Esophagus muscularis mucosa (tissue), 4 donors: Measurements from ENCODE around the gene ANKRD53. TPM values are rescaled to one million over a fixed set of nuclear protein-coding genes. Genes with fewer than 3 reads are reported as not detected.
A peak's percentile ranks its signal among the peaks of the same experiment; 100 is the strongest.

Source experiments
- DNase-seq: peaks from one replicate; pipeline ENCODE4 v3.0.0-alpha.2; 2017; ENCODE audit errors: extremely low spot score
- H3K27ac ChIP-seq, 4 donors: fragments of 200-600 bp; sonication (generic); replicated peaks in 1 of 4; 1 replicate in 3 of 4; 2 replicates in 1 of 4; pipeline ENCODE4 v1.5.1; 2016 to 2019; ENCODE audit warnings: mild to moderate bottlenecking in 1 of 4
- H3K27me3 ChIP-seq, 4 donors: fragments of 200-600 bp; sonication (generic); one replicate each; pipeline versions ENCODE4 v1.5.1 to v1.6.0; 2016 to 2019
- H3K36me3 ChIP-seq, 4 donors: fragments of 200-600 bp; sonication (generic); one replicate each; pipeline ENCODE4 v1.5.1; 2016 to 2019
- H3K4me1 ChIP-seq, 4 donors: fragments of 200-600 bp; sonication (generic); one replicate each; pipeline ENCODE4 v1.5.1; 2016 to 2019
- H3K4me3 ChIP-seq, 4 donors: fragments of 200-600 bp; sonication (generic); 1 replicate in 2 of 4; 2 replicates in 2 of 4; pipeline ENCODE4 v1.5.1; 2016 to 2019; ENCODE audit warnings: mild to moderate bottlenecking in 4 of 4, moderate library complexity in 1 of 4
- H3K9me3 ChIP-seq, 4 donors: fragments of 200-600 bp; sonication (generic); 1 replicate in 3 of 4; 2 replicates in 1 of 4; pipeline ENCODE4 v1.5.1; 2016 to 2019
- EP300 ChIP-seq: sonication (generic); formaldehyde crosslinking; IDR thresholded peaks from one replicate; pipeline ENCODE4 v1.6.1; 2017; ENCODE audit warnings: antibody characterized with exemption
- POLR2A ChIP-seq: fragments of 450-650 bp; IDR thresholded peaks from one replicate; pipeline ENCODE4 v1.6.1; 2017; ENCODE audit warnings: antibody characterized with exemption, moderate library complexity, mild to moderate bottlenecking, low read depth
- POLR2AphosphoS5 ChIP-seq, 2 donors: sonication (generic); formaldehyde crosslinking; IDR thresholded peaks; one replicate each; pipeline ENCODE4 v1.6.1; 2017; ENCODE audit warnings: antibody characterized with exemption in 2 of 2
- WGBS: methylation state at CpG from one replicate; pipeline ENCODE4 v1.1.5; 2018; 5-methylcytosine and 5-hydroxymethylcytosine counted together
- intact Hi-C: fragments of 100-400 bp; cut with DNase I; formaldehyde crosslinking; loops from one replicate; pipeline ENCODE4 v1.15.1; 2023
- total RNA-seq, 4 donors: library from RNA; depleted of rRNA; stranded (reverse); fragments of >200 nt; gene quantifications; one replicate each; pipeline versions ENCODE4 v1.1.0 to v1.2.1, GENCODE V29; 2016
- TF ChIP-seq, protein P1 (sequence below), 3 experiments: fragments of 200-600 bp in 2 of 3; fragments of 450-650 bp in 1 of 3; sonication (generic) in 2 of 3; IDR thresholded peaks; one replicate each; pipeline ENCODE4 v1.5.1; 2017 to 2019; ENCODE audit warnings: antibody characterized with exemption in 3 of 3, mild to moderate bottlenecking in 2 of 3, moderate library complexity in 1 of 3

The ANKRD53 gene
- total RNA-seq, 4 donors from 2014 or later, result under 0.01 to 3.2 (median 0.82) TPM

DNA sequence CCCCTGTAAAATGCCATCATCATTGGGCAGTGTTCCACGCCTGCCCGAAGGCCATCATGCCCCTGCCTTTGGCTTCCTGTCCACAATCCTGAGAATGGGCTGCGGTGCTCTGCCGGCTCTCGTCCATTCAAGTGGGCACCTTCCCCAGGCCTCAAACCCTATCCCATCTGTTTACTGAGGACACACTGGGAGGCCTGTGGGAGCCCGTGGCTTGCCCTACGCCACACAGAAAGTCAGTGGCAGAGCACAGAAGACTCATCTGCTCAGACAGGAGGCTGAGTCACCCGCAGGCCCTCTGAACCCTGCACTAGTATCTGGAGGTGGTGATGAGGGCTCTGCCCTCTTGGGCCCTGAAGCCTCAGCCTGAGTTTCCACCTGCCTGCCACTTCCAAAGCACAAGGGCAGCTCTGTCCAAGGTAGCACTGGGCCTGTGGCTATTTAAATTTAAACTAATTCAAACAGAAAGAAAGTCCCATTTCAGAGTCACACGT is 19.1 kb upstream of the ANKRD53 start:
- intact Hi-C loops, result no loop called here
- Histone ChIP-seq H3K36me3 (no peaks in the 10 kb centered on the region), H3K4me3 (no peak overlapping the region), H3K9me3 (no peaks in the 10 kb centered on the region), H3K4me1 (peaks cover 0 to under 1% (median 0%) of the 10 kb centered on the region in 4 donors), H3K27ac (no peak overlapping the region), H3K27me3 (peaks cover 0 to 80% (median 5%) of the 10 kb centered on the region in 4 donors)
- 100% methylated on average over 4 of the region's 9 CpGs for WGBS
- DNase-seq, result peak; percentile 72
- TF ChIP-seq EP300 (no peak), POLR2A (no peak), POLR2AphosphoS5 (IDR thresholded peaks at IDR 0.05) (no peak)
- TF ChIP-seq, protein P1, sequence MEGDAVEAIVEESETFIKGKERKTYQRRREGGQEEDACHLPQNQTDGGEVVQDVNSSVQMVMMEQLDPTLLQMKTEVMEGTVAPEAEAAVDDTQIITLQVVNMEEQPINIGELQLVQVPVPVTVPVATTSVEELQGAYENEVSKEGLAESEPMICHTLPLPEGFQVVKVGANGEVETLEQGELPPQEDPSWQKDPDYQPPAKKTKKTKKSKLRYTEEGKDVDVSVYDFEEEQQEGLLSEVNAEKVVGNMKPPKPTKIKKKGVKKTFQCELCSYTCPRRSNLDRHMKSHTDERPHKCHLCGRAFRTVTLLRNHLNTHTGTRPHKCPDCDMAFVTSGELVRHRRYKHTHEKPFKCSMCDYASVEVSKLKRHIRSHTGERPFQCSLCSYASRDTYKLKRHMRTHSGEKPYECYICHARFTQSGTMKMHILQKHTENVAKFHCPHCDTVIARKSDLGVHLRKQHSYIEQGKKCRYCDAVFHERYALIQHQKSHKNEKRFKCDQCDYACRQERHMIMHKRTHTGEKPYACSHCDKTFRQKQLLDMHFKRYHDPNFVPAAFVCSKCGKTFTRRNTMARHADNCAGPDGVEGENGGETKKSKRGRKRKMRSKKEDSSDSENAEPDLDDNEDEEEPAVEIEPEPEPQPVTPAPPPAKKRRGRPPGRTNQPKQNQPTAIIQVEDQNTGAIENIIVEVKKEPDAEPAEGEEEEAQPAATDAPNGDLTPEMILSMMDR (IDR thresholded peaks at IDR 0.05), result no peak

DNA sequence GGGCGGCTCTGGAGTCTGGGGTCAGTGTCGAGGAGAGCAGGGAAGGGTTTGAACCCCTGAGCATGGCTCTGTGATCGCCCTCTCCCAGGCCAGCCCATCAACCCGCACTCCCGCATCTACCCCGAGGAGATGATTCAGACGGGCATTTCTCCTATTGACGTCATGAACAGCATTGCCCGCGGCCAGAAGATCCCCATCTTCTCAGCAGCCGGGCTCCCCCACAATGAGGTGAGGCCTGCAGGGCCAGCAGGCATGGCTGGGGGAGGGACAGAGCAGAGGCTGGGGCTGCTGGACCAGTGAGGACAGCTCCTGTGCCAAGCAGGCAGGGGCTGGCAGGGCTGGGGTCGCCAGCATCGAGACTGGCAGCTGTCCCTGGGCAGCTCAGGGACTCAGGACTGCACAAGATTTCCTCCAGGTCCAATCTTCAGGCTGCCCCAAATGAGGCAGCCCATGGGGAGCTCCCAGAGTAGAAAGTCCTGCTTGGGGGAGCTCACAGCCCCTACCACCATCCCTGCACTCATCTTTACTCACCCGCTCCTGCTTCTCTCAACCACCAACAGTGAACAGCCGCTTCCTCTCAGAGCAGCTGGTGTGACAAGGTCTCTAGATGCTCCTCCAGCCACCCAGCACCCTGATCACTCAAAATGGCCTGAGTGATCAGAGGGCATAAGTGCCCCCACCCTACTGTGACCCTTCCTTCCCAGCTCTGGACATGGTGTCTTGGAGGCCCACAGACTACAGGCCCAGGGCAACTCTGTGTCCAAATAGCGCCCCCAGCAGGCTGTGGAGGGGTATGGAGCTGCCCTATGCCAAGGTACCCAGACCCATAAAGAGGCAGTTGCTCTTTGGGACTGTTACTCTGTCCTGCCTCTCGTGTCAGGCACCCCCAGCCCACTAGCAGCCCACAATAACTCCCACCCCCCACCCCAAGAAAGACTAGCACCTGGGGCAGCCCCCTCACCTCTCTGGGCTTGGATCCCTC is 18.3 kb upstream of the ANKRD53 start:
- H3K4me3 ChIP-seq, result no peak overlapping the region
- no peak overlapping the region for H3K27ac ChIP-seq
- peaks cover 0 to 80% (median 5%) of the 10 kb centered on the region in 4 donors for H3K27me3 ChIP-seq
- 74% methylated on average over 9 of the region's 17 CpGs for WGBS
- no peaks in the 10 kb centered on the region for H3K36me3 ChIP-seq
- TF ChIP-seq EP300 (no peak), POLR2A (no peak), POLR2AphosphoS5 (IDR thresholded peaks at IDR 0.05) (no peak)
- TF ChIP-seq, protein P1 (IDR thresholded peaks at IDR 0.05), result no peak
- intact Hi-C loops, result no loop called here
- peak; percentile 88 for DNase-seq
- no peaks in the 10 kb centered on the region for H3K9me3 ChIP-seq
- H3K4me1 ChIP-seq, result peaks cover 6 to 8% (median 6%) of the 10 kb centered on the region in 4 donors

DNA sequence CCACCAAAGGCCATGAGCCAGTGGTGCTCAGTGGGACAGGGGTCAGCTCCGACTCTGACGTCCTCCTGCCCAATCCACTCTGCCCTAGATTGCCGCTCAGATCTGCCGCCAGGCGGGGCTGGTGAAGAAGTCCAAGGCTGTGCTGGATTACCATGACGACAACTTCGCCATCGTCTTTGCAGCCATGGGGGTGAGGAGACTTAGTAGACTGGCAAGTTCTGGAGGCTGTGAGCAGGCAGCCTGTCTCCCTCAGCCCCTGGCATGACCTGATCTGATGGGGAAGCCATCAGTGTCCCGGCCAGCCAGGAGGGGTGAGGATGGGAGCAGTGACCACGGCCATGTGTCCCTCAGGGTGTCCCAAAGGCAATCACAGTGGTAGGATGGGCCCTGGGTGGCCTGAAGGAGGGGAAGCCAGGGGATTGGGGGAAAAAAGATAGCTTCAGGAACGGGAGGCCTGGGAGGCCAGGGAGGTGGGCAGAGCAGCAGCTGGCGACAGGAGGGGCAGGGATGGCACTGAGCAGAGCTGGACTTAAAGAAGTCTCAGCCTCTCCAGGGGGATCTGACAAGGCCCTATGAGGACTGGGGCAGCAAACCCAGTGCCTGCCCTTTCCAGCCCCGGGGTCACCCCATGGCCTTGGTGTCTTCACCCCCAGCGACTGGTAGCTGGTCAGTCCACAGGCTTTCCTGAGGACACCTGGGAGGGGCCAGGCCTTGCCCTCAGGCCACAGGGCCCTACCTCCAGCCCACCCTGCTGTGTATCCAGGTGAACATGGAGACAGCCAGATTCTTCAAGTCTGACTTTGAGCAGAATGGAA is 17.4 kb upstream of the ANKRD53 start:
- peaks cover 6 to 13% (median 10%) of the 10 kb centered on the region in 4 donors for H3K4me1 ChIP-seq
- TF ChIP-seq EP300 (no peak), POLR2AphosphoS5 (IDR thresholded peaks at IDR 0.05) (no peak), POLR2A (no peak)
- TF ChIP-seq, protein P1 (IDR thresholded peaks at IDR 0.05), result no peak

DNA sequence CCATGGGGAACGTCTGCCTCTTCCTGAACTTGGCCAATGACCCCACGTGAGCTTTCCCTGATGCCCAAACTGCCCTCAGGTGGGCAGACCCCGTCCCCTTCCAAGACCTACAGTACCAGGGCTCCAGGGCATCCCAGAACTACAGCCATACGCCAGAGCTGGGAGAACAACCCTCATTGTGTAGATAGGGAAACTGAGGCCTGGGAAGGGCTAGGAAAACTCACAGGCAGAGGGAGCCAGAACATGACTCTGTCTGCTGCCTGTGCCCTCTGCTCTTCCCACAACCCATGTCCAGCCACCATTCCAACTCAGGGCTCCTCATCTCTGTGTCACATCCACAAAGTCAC is 16.8 kb upstream of the ANKRD53 start:
- Histone ChIP-seq H3K4me1 (peaks cover 6 to 13% (median 10%) of the 10 kb centered on the region in 4 donors), H3K36me3 (no peaks in the 10 kb centered on the region), H3K9me3 (no peaks in the 10 kb centered on the region), H3K27ac (no peak overlapping the region), H3K27me3 (peaks cover 0 to 86% (median 5%) of the 10 kb centered on the region in 4 donors), H3K4me3 (no peak overlapping the region)
- intact Hi-C loops, result no loop called here
- TF ChIP-seq EP300 (no peak), POLR2AphosphoS5 (IDR thresholded peaks at IDR 0.05) (no peak), POLR2A (no peak)
- TF ChIP-seq, protein P1 (IDR thresholded peaks at IDR 0.05), result no peak
- peak; percentile 21 for DNase-seq
- WGBS, result 95% methylated on average over 4 of the region's 4 CpGs

More for the DNA sequence above, 17.4 kb upstream of the ANKRD53 start:
- intact Hi-C loops, result no loop called here
- H3K27ac ChIP-seq, result no peak overlapping the region
- H3K27me3 ChIP-seq, result peaks cover 0 to 86% (median 5%) of the 10 kb centered on the region in 4 donors
- no peaks in the 10 kb centered on the region for H3K36me3 ChIP-seq
- no peaks in the 10 kb centered on the region for H3K9me3 ChIP-seq
- DNase-seq, result peak; percentile 88
- no peak overlapping the region for H3K4me3 ChIP-seq
- WGBS, result 71% methylated on average over 6 of the region's 14 CpGs
